ENCODE results near the gene LYSMD3. TPM values are rescaled to one million over a fixed set of nuclear protein-coding genes. Genes with fewer than 3 reads are reported as not detected.

The LYSMD3 gene
- polyA plus RNA-seq, 1 donor (not counting 4 experiments of a cell fraction or from before 2014, with no cell fraction given): 18.9 TPM

DNA sequence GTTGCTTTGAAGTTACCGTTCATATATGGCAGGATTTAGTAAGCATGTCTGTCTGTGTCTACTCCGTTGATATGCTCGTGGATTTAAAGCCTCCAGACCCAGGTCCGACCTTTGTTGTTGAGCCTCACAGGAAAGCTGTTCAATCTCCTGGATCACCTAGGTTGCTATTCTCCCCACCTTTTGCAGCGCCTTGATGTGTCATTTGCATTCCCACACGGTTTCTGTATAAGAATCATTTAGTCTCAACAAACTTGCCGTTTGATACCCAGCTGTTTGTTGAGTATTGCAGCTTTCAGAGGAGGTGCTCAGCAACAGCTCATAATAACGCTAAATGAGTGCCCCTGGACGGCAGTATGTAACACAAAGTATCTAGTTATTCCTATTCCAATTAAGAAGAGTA is 28.0 kb upstream of the LYSMD3 start:
- FAIRE-seq: no peak
- H3K4me1 ChIP-seq (ENCODE audit: control insufficient read depth, extremely low read depth, insufficient read depth, low read length): peaks cover 2% of the 10 kb centered on the region
- H3K79me2 ChIP-seq (ENCODE audit: control insufficient read depth, insufficient read depth, low read length): no peaks in the 10 kb centered on the region
- no peak overlapping the region for H3K9ac ChIP-seq (ENCODE audit: control insufficient read depth, extremely low read depth, insufficient read depth, low read length)
- H4K20me1 ChIP-seq (ENCODE audit: control insufficient read depth, extremely low read depth, insufficient read depth, low read length): no peaks in the 10 kb centered on the region
- H3K27ac ChIP-seq (ENCODE audit: control insufficient read depth, insufficient read depth, low read length): no peak overlapping the region
- H3K4me2 ChIP-seq (ENCODE audit: control insufficient read depth, extremely low read depth, insufficient read depth, low read depth, low read length): no peak overlapping the region
- peaks cover 34% of the 10 kb centered on the region for H3K27me3 ChIP-seq (ENCODE audit: control insufficient read depth, extremely low read depth, insufficient read depth, low read length)
- no peaks in the 10 kb centered on the region for H3K36me3 ChIP-seq (ENCODE audit: control insufficient read depth in 2 of 2, extremely low read depth in 1 of 2, insufficient read depth in 2 of 2, low read length in 2 of 2)
- H2AFZ ChIP-seq (ENCODE audit: control insufficient read depth, low read length): no peak overlapping the region
- dilution Hi-C loops (cut with MboI; ENCODE audit: extremely low pct_ligation_motif_present, low sequenced_read_pairs): no loop called here
- H3K9me3 ChIP-seq (ENCODE audit: control insufficient read depth, low read depth, low read length): no peaks in the 10 kb centered on the region
- DNase-seq (ENCODE audit: low read depth, low spot score): no peak
- no peak for TF ChIP-seq EZH2 (IDR thresholded peaks at IDR 0.05; ENCODE audit: low read length)
- TF ChIP-seq, protein P1, sequence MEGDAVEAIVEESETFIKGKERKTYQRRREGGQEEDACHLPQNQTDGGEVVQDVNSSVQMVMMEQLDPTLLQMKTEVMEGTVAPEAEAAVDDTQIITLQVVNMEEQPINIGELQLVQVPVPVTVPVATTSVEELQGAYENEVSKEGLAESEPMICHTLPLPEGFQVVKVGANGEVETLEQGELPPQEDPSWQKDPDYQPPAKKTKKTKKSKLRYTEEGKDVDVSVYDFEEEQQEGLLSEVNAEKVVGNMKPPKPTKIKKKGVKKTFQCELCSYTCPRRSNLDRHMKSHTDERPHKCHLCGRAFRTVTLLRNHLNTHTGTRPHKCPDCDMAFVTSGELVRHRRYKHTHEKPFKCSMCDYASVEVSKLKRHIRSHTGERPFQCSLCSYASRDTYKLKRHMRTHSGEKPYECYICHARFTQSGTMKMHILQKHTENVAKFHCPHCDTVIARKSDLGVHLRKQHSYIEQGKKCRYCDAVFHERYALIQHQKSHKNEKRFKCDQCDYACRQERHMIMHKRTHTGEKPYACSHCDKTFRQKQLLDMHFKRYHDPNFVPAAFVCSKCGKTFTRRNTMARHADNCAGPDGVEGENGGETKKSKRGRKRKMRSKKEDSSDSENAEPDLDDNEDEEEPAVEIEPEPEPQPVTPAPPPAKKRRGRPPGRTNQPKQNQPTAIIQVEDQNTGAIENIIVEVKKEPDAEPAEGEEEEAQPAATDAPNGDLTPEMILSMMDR (optimal IDR thresholded peaks at IDR 0.05 in 1 of 3, IDR thresholded peaks at IDR 0.05 in 1 of 3, conservative IDR thresholded peaks at IDR 0.05 in 1 of 3; ENCODE audit: extremely low read depth in 1 of 3, insufficient read depth in 2 of 3, low read length in 3 of 3): no peak
- H3K9me1 ChIP-seq (ENCODE audit: control insufficient read depth, extremely low read depth, insufficient read depth, low read length): no peaks in the 10 kb centered on the region
- no peak overlapping the region for H3K4me3 ChIP-seq (ENCODE audit: control insufficient read depth in 2 of 3, extremely low read depth in 1 of 3, insufficient read depth in 2 of 3, low read depth in 1 of 3, low read length in 3 of 3)

GRCh38 chr5:90555666-90556065 is 26.3 kb upstream of the LYSMD3 start:
- Histone ChIP-seq H3K27me3 (ENCODE audit: control insufficient read depth, extremely low read depth, insufficient read depth, low read length) (peaks cover 36% of the 10 kb centered on the region), H3K27ac (ENCODE audit: control insufficient read depth, insufficient read depth, low read length) (no peak overlapping the region), H2AFZ (ENCODE audit: control insufficient read depth, low read length) (no peak overlapping the region), H4K20me1 (ENCODE audit: control insufficient read depth, extremely low read depth, insufficient read depth, low read length) (no peaks in the 10 kb centered on the region), H3K4me2 (ENCODE audit: control insufficient read depth, extremely low read depth, insufficient read depth, low read depth, low read length) (no peak overlapping the region), H3K36me3 (ENCODE audit: control insufficient read depth in 2 of 2, extremely low read depth in 1 of 2, insufficient read depth in 2 of 2, low read length in 2 of 2) (no peaks in the 10 kb centered on the region), H3K9ac (ENCODE audit: control insufficient read depth, extremely low read depth, insufficient read depth, low read length) (no peak overlapping the region), H3K9me1 (ENCODE audit: control insufficient read depth, extremely low read depth, insufficient read depth, low read length) (no peaks in the 10 kb centered on the region), H3K4me1 (ENCODE audit: control insufficient read depth, extremely low read depth, insufficient read depth, low read length) (peaks cover 2% of the 10 kb centered on the region), H3K9me3 (ENCODE audit: control insufficient read depth, low read depth, low read length) (no peaks in the 10 kb centered on the region), H3K79me2 (ENCODE audit: control insufficient read depth, insufficient read depth, low read length) (no peaks in the 10 kb centered on the region), H3K4me3 (ENCODE audit: control insufficient read depth in 2 of 3, extremely low read depth in 1 of 3, insufficient read depth in 2 of 3, low read depth in 1 of 3, low read length in 3 of 3) (no peak overlapping the region)
- dilution Hi-C loops (cut with MboI; ENCODE audit: extremely low pct_ligation_motif_present, low sequenced_read_pairs): no loop called here
- FAIRE-seq (no peak), DNase-seq (ENCODE audit: low read depth, low spot score) (no peak)
- TF ChIP-seq EZH2 (IDR thresholded peaks at IDR 0.05; ENCODE audit: low read length): no peak
- TF ChIP-seq, protein P1 (optimal IDR thresholded peaks at IDR 0.05 in 1 of 3, IDR thresholded peaks at IDR 0.05 in 1 of 3, conservative IDR thresholded peaks at IDR 0.05 in 1 of 3; ENCODE audit: extremely low read depth in 1 of 3, insufficient read depth in 2 of 3, low read length in 3 of 3): no peak
